NCI-H2196 (cell line): ENCODE measurements around the gene PRKCE.
A peak's percentile ranks its signal among the peaks of the same experiment; 100 is the strongest.

Experiments
- DNase-seq: peaks from one replicate; lab custom pipeline; 2025; ENCODE audit not compliant: unreplicated experiment; lab: John Stamatoyannopoulos, UW

Gene PRKCE

DNA sequence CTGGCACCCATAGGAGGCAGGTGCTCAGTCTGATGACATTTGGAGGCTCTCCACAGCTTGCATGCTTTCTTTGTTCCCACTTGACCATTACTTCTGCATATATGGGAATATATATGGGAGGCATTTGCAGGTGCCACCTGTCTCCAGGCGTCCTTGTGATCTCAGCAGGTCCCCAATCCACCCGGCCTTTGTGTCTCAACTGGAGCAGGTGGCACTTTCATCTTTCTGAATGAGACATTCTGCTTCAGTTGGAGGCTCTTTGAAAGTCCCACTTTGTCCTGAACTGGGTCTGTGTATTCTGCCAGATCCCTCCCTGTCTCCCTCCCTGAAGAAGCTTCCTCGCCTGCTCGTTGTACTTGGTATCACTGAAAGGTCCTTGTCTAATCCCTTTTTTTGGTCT is 327.6 kb downstream of the PRKCE start:
- DNase-seq = peak; percentile 10

DNA sequence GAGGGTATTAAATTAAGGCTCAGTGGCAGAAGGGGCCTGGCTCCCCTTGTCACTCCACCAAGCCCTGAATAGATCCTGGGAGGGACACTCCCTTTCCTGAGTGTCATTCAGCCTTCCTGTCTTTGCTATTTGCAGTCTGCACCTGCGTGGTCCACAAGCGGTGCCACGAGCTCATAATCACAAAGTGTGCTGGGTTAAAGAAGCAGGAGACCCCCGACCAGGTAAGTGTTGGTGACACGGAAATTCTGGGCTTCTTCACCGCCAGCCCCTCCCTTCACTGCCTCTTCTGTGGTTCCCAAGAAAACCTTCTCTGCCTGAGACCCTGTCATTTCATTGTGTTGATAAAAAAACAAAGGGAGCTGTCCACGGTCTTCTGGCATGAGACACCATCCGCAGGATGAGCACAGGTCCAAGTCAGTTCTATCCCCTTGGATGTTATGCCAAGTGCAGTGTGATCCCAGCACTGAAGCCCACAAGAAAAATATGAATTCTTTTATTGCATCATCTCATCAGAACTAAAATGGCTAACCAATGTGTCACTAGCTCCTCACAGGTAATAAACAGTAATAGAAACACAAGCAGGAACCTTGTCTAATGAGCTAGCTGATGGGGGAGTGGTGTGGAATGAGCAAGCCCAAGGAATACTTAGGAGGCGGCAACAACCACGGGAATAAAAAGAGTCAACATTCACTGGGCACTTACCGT is 328.8 kb downstream of the PRKCE start:
- DNase-seq = no peak

DNA sequence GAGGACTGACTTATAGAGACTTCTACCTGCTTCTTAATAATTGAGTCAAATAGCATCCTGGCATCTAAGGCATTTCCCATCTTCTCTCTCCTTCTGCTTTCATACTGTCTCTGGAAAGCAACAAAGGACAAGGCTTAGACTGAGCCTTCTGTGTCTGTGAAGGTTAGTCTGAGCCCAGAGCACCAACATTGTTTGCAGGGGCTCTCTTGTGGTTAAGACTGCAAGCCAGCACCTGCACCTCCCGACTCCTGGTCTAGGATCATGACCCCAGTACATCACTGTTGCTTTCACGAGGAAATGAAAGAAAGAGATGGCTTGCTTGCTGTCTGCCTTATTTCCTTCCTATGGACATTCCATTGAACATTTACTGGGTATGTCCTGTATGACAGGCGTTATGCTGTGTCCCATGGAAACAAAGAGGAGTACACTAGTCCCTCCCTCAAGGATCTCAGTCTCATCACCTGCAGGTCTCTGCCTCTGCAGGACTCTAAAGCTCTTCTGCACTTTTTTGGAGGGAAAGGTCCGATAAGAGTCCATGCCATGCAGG is 330.0 kb downstream of the PRKCE start:
- no peak for DNase-seq

GRCh38 chr2:45982096-45982495 is 330.6 kb downstream of the PRKCE start:
- DNase-seq = no peak

GRCh38 chr2:45983213-45983612 is 331.7 kb downstream of the PRKCE start:
- DNase-seq = no peak

DNA sequence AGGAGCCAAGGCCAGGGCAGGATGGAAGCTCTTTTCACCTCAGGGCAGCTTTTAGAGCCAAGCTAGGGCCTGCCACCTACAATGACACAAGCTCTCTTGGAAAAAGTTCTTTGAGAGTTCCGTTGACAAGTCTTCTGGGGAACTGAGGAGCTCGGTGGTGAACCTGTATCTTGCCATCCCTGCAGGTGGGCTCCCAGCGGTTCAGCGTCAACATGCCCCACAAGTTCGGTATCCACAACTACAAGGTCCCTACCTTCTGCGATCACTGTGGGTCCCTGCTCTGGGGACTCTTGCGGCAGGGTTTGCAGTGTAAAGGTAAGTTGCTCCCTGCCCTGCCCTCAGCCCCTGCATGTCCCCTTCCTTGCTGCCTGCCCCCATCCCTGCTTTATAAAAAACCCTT is 332.9 kb downstream of the PRKCE start:
- no peak for DNase-seq

DNA sequence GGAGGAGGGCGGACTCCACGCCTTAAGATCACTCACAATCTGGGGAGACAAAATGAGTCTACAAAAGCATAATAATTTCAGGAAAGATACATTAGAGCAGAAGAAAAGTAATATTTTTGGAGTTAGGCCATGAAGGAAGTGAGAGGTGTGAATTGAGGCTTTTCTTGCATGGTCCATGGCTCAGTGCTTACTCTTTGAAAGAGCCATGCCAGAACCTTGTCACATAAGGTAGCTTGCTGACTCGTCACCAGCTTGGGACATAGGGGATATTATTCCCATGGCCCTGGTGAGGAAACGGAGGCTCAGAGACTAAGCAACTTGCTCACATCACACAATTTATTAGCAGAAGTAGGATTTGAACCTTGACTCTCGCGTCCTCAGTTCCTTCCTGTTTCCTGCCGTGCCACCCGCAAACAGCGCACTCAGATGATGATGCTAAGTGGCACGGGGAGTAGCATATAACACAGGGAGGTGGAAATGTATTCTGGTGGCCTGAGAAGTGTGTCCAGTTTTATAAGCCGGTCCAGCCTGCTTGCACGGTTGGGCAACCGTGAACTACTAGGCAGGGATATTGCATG is 333.5 kb downstream of the PRKCE start:
- no peak for DNase-seq

DNA sequence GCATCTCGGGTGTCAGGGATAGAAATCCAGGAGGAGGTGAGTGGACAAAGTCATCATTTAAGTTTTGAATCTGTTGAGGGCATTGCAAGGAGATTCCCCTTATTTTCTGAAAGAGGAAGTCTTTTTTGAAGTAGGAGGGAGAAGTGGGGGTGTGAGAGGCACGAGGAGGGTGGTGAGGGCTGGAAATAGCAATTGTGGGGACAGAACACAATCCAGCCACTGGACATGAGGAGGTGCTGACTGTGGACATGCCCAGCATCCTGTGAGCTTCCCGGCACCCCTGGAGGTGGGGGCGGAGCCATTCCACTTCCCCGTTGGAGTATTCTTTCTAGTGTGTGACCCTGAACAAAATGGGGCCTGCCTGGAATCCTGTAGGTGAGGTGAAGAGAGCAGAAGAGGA is 335.0 kb downstream of the PRKCE start:
- DNase-seq = no peak

- DNase-seq = no peak
Observed at GRCh38 chr2:45987856-45988255, 336.4 kb downstream of the PRKCE start.

DNA sequence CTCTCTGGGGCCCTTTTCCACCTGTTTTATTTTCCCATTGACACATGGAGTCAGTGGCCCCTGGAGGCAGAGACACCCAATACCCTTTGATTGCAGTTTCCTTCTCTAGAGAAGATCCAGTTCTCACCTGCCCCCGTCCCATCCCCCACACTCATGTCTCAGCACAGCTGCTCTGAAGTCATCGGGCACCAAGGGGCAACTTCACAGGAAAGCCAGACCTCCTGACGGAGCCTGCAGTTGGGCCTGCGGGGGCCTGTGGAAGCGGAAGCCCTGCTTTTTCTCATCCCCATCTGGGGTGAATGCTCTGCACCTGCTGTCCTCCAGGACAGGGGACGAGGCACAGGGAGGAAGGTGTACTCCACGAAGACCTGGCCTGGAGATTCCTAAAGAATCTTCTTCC is 337.4 kb downstream of the PRKCE start:
- no peak for DNase-seq

DNA sequence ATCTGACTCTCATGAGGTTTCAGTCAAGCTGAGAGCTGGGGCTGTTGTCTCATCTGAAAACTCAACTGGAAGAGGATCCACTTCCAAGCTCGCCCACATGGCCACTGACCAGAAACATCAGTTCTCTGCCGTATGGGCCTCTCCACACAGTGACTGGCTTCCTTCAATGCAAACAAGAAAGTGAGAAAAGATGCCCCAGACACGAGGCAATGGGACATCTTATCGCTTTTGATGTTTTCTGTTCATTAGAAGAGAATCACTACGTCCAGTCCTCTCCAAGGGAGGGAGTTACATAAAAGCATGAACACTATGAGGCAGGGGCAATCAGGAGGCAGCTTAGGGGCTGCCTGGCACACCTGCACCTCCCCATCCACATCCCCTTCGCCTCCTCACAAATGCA is 338.7 kb downstream of the PRKCE start:
- DNase-seq = no peak

DNA sequence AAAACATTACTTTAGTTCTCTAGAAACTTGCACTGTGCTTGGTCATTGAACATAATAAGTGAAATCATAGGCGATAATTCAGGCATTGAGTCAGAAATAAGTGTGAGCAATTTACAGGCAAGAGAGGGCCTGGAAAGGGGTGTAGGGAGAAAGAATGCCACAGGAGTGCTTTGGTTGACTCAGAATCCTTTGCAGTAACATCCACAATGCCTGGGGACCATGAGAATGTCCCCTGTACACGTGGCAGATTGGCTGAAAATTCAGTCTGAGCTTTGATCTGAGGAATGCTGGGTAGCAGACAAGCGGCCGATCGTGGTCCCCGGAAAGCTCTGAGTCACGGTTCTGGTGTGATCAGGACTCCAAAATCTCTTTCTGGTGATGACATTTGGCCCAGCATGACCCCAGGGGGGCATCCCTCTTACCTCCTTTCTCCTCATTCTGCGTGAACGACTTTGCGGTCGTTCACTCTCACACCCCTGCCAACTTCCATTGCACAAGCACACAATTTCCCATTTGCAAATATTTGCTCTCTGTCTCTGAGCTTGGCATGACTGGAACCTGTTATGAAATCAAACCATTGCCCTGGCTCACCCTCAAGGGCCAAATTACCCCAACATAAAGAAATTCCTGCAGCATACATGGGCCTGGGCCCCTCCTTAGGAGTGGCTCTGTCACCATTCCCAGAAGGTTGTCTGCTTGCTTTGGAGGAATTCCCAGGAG is 340.7 kb downstream of the PRKCE start:
- peak; percentile 67 for DNase-seq

DNA sequence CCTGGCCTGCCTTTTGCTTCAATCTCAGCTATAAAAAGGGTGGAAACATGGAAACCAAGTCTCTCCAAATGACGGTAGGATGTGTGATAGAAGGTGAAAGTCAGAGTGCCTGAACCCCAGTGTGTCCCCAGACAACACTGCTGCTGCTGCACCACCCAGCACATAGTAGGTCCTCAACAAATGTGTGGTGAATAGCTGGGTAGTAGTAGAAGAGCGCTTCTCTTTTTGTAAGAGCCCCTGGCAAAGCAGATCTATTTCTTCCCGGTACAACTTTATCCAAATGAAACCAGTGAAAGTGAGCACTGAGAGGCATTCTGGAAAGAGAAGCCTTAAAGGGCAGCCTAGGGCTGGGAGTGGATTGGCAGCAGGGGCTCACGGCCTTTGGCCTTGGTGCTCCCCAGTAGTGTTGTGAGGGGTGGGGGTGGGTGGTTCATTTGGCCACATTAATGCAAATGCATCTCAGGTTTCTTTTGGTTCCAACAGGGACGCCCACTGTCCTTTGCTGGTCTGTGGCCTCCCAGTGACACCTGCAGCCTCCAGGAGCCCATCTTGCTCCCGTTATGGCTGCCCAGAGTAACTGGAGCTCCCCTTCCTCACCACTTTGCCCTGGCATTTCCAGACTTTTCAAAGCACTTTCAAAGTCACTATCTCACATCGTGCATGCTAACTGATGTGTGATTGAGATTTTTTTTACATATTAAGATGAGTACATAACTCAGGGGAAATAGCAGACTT is 341.4 kb downstream of the PRKCE start:
- DNase-seq = no peak

DNA sequence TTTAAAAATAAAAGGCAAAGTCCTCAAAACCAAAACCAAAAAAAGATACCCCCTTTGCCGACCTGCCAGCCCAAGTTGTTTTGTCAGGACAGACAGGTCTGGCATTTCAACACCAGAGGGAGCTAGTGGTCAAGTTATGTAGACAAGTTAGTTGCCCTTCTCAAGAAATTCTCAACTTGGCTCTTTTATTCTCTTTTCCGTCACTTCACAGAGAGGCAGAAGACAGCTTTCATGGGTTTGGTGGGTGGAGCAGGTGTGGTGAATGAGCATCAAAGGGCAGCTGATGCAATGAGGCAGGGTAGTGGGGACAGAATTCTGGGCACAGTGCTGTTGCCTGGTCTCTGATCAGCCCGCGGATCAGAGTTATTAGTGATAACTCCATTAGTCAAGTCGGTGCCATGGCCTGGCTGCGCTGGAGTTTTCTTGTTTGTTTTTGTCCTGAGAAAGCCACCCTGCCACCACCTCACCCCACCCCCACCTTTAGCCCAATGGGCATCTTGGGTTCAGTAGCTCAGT is 342.1 kb downstream of the PRKCE start:
- DNase-seq = peak; percentile 75

- DNase-seq = no peak
Observed at GRCh38 chr2:45994060-45994459, 342.6 kb downstream of the PRKCE start.

DNA sequence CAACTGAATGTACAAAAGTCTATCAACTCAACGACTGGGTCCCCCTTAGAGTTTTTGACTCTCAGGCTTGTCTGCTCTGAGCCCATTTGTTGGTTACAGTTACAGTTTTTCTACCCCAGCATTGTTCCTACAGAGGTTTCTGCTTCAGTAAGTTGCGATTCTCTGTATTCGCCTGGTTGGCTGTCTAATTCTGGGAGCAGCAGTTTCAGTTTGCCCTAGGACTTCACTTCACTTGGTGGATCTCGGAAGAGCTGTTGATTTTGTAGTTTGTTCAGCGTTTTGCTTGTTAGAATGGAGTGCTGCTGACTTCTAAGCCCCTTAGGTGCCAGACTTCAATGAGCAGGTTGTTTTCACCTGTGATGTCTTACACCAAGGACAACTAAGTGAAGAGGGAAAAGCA is 349.2 kb downstream of the PRKCE start:
- no peak for DNase-seq

DNA sequence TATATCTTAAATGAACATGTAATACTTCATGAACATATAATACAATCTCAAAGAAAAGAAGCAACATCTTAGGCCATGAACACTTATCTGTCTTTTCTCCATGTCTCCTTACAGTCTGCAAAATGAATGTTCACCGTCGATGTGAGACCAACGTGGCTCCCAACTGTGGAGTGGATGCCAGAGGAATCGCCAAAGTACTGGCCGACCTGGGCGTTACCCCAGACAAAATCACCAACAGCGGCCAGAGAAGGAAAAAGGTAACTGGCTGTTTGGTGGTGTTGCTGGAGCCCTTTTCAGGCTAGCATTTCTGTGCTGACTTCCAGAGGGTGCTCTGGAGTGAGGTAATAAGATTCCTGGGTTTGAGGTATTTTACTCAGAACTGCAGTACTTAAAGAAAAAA is 349.8 kb downstream of the PRKCE start:
- DNase-seq = no peak

DNA sequence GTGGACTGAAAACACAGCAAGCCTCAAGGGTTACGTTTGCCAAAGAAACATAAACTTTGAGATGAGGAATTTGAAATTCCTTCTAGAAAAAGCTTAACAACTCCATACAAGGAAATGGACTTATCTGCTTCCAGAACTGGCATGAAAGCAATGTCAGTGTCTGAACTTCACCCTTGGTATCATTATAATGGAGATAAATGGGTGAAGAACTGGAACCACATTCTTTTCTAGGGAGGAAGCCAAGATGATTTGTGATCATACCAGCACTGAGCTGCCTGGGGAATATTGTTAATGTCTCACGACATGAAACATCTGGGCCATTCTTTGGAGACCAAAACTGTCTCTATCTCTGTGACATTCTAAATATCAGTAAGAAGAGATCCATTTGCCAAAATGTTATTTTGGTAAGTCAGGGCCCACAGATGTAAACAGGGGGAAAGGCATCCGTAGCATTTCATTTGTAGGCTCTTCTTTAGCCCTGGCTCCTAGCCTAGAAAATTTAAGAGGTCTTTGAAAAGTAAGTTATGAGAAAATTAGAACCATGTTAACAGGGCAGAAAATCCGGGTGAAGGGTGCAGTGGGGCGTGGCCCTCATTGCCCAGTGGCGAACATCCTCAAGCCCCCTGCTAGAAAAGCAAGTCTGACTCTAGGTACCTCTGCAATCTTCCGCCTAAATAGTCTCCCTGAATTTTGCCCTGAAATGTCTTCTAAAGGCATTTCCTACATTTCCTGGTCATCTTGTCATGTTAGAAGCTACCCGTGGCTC is 350.4 kb downstream of the PRKCE start:
- no peak for DNase-seq

- peak; percentile 36 for DNase-seq
Observed at GRCh38 chr2:46002507-46002883, 351.0 kb downstream of the PRKCE start.

GRCh38 chr2:46002947-46003346 is 351.5 kb downstream of the PRKCE start:
- no peak for DNase-seq
